HepG2 (cell line): ENCODE measurements around the gene CAD. TPM values are rescaled to one million over a fixed set of nuclear protein-coding genes. Genes with fewer than 3 reads are reported as not detected.

Experiments
- ARNT ChIP-seq: fragments of 450-650 bp; IDR thresholded peaks from 2 replicates; pipeline ENCODE4 v1.6.1; 2017
- BRCA1 ChIP-seq: sonication (generic); formaldehyde crosslinking; IDR thresholded peaks from 2 replicates; pipeline ENCODE4 v1.4.0; 2020; ENCODE audit warnings: missing genetic modification reagents
- CCAR2 ChIP-seq: fragments of 200-400 bp; formaldehyde crosslinking; optimal IDR thresholded peaks from 2 replicates; pipeline ENCODE3; 2018; ENCODE audit warnings: low read depth, mild to moderate bottlenecking, low read length, moderate library complexity
- ESRRA ChIP-seq: sonication (generic); formaldehyde crosslinking; IDR thresholded peaks from 2 replicates; pipeline ENCODE4 v1.5.1; 2020; ENCODE audit warnings: mild to moderate bottlenecking, low read depth, missing genetic modification reagents
- FOXJ3 ChIP-seq: sonication (generic); formaldehyde crosslinking; IDR thresholded peaks from 2 replicates; pipeline ENCODE4 v1.4.0; 2020; ENCODE audit warnings: missing genetic modification reagents, mild to moderate bottlenecking, borderline replicate concordance
- FUBP1 ChIP-seq: sonication (generic); formaldehyde crosslinking; IDR thresholded peaks from 2 replicates; pipeline ENCODE4 v1.5.1; 2020; ENCODE audit warnings: missing genetic modification reagents, mild to moderate bottlenecking, borderline replicate concordance
- HCFC1 ChIP-seq: fragments of 150-350 bp; IDR thresholded peaks from 2 replicates; pipeline ENCODE4 v1.6.1; 2014; ENCODE audit warnings: low read depth, low read length
- HOXA5 ChIP-seq: sonication (generic); formaldehyde crosslinking; IDR thresholded peaks from 2 replicates; pipeline ENCODE4 v1.4.0; 2020; ENCODE audit warnings: missing genetic modification reagents
- IKZF4 ChIP-seq: sonication (generic); formaldehyde crosslinking; IDR thresholded peaks from 2 replicates; pipeline ENCODE4 v1.5.1; 2020; ENCODE audit warnings: borderline replicate concordance, mild to moderate bottlenecking, low read depth, missing genetic modification reagents; ENCODE audit errors: not compliant biosample characterization
- MED8 ChIP-seq: sonication (generic); formaldehyde crosslinking; IDR thresholded peaks from 2 replicates; pipeline ENCODE4 v1.8.1; 2023; ENCODE audit warnings: mild to moderate bottlenecking, missing genetic modification reagents; ENCODE audit not compliant: insufficient replicate concordance
- PAF1 ChIP-seq: IDR thresholded peaks from 2 replicates; pipeline ENCODE4 v1.6.1; 2016; ENCODE audit warnings: missing genetic modification reagents, missing compliant biosample characterization
- RBFOX2 ChIP-seq: fragments of 200-400 bp; formaldehyde crosslinking; IDR thresholded peaks from 2 replicates; pipeline ENCODE4 v1.6.1; 2017; ENCODE audit warnings: low read depth, mild to moderate bottlenecking, low read length
- SP5 ChIP-seq: IDR thresholded peaks from 2 replicates; pipeline ENCODE4 v1.6.1; 2016; ENCODE audit warnings: low read depth, borderline replicate concordance
- TCF7L2 ChIP-seq: IDR thresholded peaks from 2 replicates; pipeline ENCODE4 v1.6.1; 2011; ENCODE audit warnings: mild to moderate bottlenecking, low read depth, low read length, moderate library complexity
- UBTF ChIP-seq: sonication (generic); formaldehyde crosslinking; IDR thresholded peaks from 2 replicates; pipeline ENCODE4 v1.4.0; 2020; ENCODE audit warnings: mild to moderate bottlenecking, missing genetic modification reagents
- ZC3H4 ChIP-seq: sonication (generic); formaldehyde crosslinking; IDR thresholded peaks from 2 replicates; pipeline ENCODE4 v1.4.0; 2020; ENCODE audit warnings: missing genetic modification reagents, borderline replicate concordance
- ZFP41 ChIP-seq: sonication (generic); formaldehyde crosslinking; IDR thresholded peaks from 2 replicates; pipeline ENCODE4 v1.4.0; 2020; ENCODE audit warnings: mild to moderate bottlenecking, missing genetic modification reagents, borderline replicate concordance
- ZMYM2 ChIP-seq: sonication (generic); formaldehyde crosslinking; IDR thresholded peaks from 2 replicates; pipeline ENCODE4 v1.8.0; 2022; ENCODE audit warnings: mild to moderate bottlenecking, missing genetic modification reagents
- ZNF280D ChIP-seq: sonication (generic); formaldehyde crosslinking; IDR thresholded peaks from 2 replicates; pipeline ENCODE4 v1.5.1; 2020; ENCODE audit warnings: mild to moderate bottlenecking, missing genetic modification reagents
- ZNF550 ChIP-seq: sonication (generic); formaldehyde crosslinking; IDR thresholded peaks from 2 replicates; pipeline ENCODE4 v1.4.0; 2020; ENCODE audit warnings: mild to moderate bottlenecking, missing genetic modification reagents, borderline replicate concordance
- ZNF841 ChIP-seq: sonication (generic); formaldehyde crosslinking; IDR thresholded peaks from 2 replicates; pipeline ENCODE4 v1.8.1; 2023; ENCODE audit warnings: missing genetic modification reagents, borderline replicate concordance
- ZNF891 ChIP-seq: sonication (generic); formaldehyde crosslinking; IDR thresholded peaks from 2 replicates; pipeline ENCODE4 v1.5.0; 2020; ENCODE audit warnings: mild to moderate bottlenecking, missing genetic modification reagents
- ZSCAN22 ChIP-seq: sonication (generic); formaldehyde crosslinking; IDR thresholded peaks from 2 replicates; pipeline ENCODE4 v1.4.0; 2020; ENCODE audit warnings: mild to moderate bottlenecking, missing genetic modification reagents
- ZSCAN31 ChIP-seq: sonication (generic); formaldehyde crosslinking; IDR thresholded peaks from 2 replicates; pipeline ENCODE4 v1.5.0; 2020; ENCODE audit warnings: low read depth, mild to moderate bottlenecking, missing genetic modification reagents
- polyA plus RNA-seq, 8 experiments: library from polyadenylated mRNA; depleted of rRNA in 3 of 8; stranded (reverse) in 7 of 8; unstranded in 1 of 8; fragments of >200 nt; fragmentation: Illumina TruSeq in 4 of 8; extraction: Trizol in 4 of 8; gene quantifications; 2 replicates each; pipeline versions ENCODE4 v1.2.1 to v1.2.3, GENCODE V29; 2011 to 2016; ENCODE audit warnings: low read depth in 4 of 8, missing spikeins in 1 of 8, mixed read lengths in 1 of 8; ENCODE audit not compliant: insufficient read depth in 1 of 8
- total RNA-seq, 5 experiments: library from RNA; depleted of rRNA; stranded (reverse); fragments of >200 nt; fragmentation: Illumina TruSeq; extraction: Trizol; gene quantifications; 2 replicates each; pipeline ENCODE4 v1.2.3, GENCODE V29; 2016; ENCODE audit warnings: low read depth in 1 of 5

CAD gene
- total and polyA plus RNA-seq, 2 of the 13 experiments (the other 11 are each of a cell fraction or from before 2014, with no cell fraction given): 21.7 to 37.0 TPM

- peak; percentile 94 for TF ChIP-seq UBTF (CRISPR knock-in tag)
- TF ChIP-seq MED8: peak; percentile 87
- TF ChIP-seq ZMYM2 (CRISPR knock-in tag): no peak
- peak; percentile 84; the same call in 1 of the 2 replicates for TF ChIP-seq ZFP41
- TF ChIP-seq ESRRA (CRISPR knock-in tag): 0 out of 2 replicates have a peak, but pooled peaks have one; percentile 44
- TF ChIP-seq ZNF891: peak; percentile 93
- no peak; the same call in 1 of the 2 replicates for TF ChIP-seq BRCA1 (CRISPR knock-in tag)
- TF ChIP-seq CCAR2: no peak
- TF ChIP-seq HOXA5 (CRISPR knock-in tag): peak; percentile 86
- TF ChIP-seq SP5: peak; percentile 57; the same call in 1 of the 2 replicates
- no peak for TF ChIP-seq PAF1 (CRISPR knock-in tag)
- no peak for TF ChIP-seq IKZF4
- TF ChIP-seq ZNF280D (CRISPR knock-in tag): peak; percentile 86; the same call in 1 of the 2 replicates
- no peak for TF ChIP-seq FUBP1
- TF ChIP-seq ZNF550: no peak; the same call in none of the 2 replicates
- peak; percentile 51; the same call in 1 of the 2 replicates for TF ChIP-seq HCFC1
- peak; percentile 34; the same call in 1 of the 2 replicates for TF ChIP-seq FOXJ3 (CRISPR knock-in tag)
- TF ChIP-seq ZSCAN22 (CRISPR knock-in tag): no peak
- no peak for TF ChIP-seq ZC3H4 (CRISPR knock-in tag)
- no peak for TF ChIP-seq ZNF841 (CRISPR knock-in tag)
- TF ChIP-seq RBFOX2: peak; percentile 100
- no peak for TF ChIP-seq ARNT
- TF ChIP-seq ZSCAN31 (CRISPR knock-in tag): peak; percentile 91
- TF ChIP-seq TCF7L2: no peak
Observed at GRCh38 chr2:27211943-27212625, 5.1 kb upstream of the CAD start, which contains the start of the genes ATRAID and SLC5A6 (continued).
